Cardiac atrium fibroblast (primary cell): ENCODE data around the gene SLC25A51. TPM values are rescaled to one million over a fixed set of nuclear protein-coding genes. Genes with fewer than 3 reads are reported as not detected.

Experiments used
- total RNA-seq: library from RNA; depleted of rRNA; stranded (reverse); fragments of >200 nt; gene quantifications from 2 replicates; pipeline ENCODE4 v1.2.3, GENCODE V29; 2015

The SLC25A51 gene
- total RNA-seq, result 17.9 and 27.4 TPM in 2 replicates

GRCh38 chr9:37903647-37904444 is at the start of gene SLC25A51:
TSS of gene SLC25A51 (minus strand) at chr9:37904127. CDS start at chr9:37888550, 15,577 bp downstream.

Other genes with a start within 250 kb of the SLC25A51 start
- 3.6 and 3.9 TPM in 2 replicates for gene TRMT10B, start 150.3 kb downstream of the SLC25A51 start, total RNA-seq
- gene EXOSC3, start 119.1 kb downstream of the SLC25A51 start, total RNA-seq, result 11.2 and 30.0 TPM in 2 replicates
- 8.9 and 11.9 TPM in 2 replicates for gene DCAF10, start 103.3 kb downstream of the SLC25A51 start, total RNA-seq
- 33.4 and 44.2 TPM in 2 replicates for gene SHB, start 165.1 kb upstream of the SLC25A51 start, total RNA-seq